Activated CD4-positive, alpha-beta T cell treated with anti-CD3 and anti-CD28 coated beads, Interleukin-2, amount 10 ng/mL, durations not matched to agents 7 days and 5 days (primary cell): ENCODE measurements around the gene BUB3. TPM values are rescaled to one million over a fixed set of nuclear protein-coding genes. Genes with fewer than 3 reads are reported as not detected.
A peak's percentile ranks its signal among the peaks of the same experiment; 100 is the strongest.

ENCODE experiments used
- CTCF ChIA-PET: fragments of 350-600 bp; sonication (Branson Sonifier 250); formaldehyde crosslinking; loops from one replicate; lab custom pipeline; 2021; ENCODE audit warnings: antibody characterized with exemption; lab: Charles Lee
- POLR2A ChIA-PET: fragments of 350-600 bp; sonication (Branson Sonifier 250); formaldehyde crosslinking; loops from one replicate; lab custom pipeline; 2021; ENCODE audit warnings: antibody characterized with exemption; lab: Charles Lee
- DNase-seq: peaks from one replicate; pipeline ENCODE4 v3.0.0-alpha.2; 2020
- H3K27ac Mint-ChIP-seq: one replicate; pipeline ENCODE4 v1.8.0; 2021; ENCODE audit warnings: mild to moderate bottlenecking, moderate library complexity, mixed read lengths
- H3K27me3 Mint-ChIP-seq: one replicate; pipeline ENCODE4 v1.8.0; 2021; ENCODE audit warnings: mixed read lengths
- H3K36me3 Mint-ChIP-seq: one replicate; pipeline ENCODE4 v1.8.0; 2021; ENCODE audit warnings: low read depth, mixed read lengths
- H3K4me1 Mint-ChIP-seq: one replicate; pipeline ENCODE4 v1.8.0; 2021; ENCODE audit warnings: mixed read lengths
- H3K4me3 Mint-ChIP-seq: one replicate; pipeline ENCODE4 v1.8.0; 2021; ENCODE audit warnings: mild to moderate bottlenecking, moderate library complexity, mixed read lengths
- H3K9me3 Mint-ChIP-seq: one replicate; pipeline ENCODE4 v1.8.0; 2021; ENCODE audit warnings: mixed read lengths
- total RNA-seq, 2 experiments: library from RNA; stranded (reverse); gene quantifications; one replicate each; pipeline ENCODE4 v1.2.3, GENCODE V29; 2021

BUB3 gene
- 100 to 1,000 TPM; 224 to 255 TPM for total RNA-seq

GRCh38 chr10:123154092-123154710, at the start of gene BUB3:
TSS of gene BUB3 (plus strand) at chr10:123154402. CDS start at chr10:123154918, 516 bp downstream.
- H3K27ac Mint-ChIP-seq: peak within 1 kb of the TSS; percentile 100
- peaks cover 80% of the 10 kb centered on the region for H3K4me1 Mint-ChIP-seq
- CTCF ChIA-PET: interaction anchor here (0.7 to 1.2 kb wide), 7 partner anchors 9 to 1235 kb away, joined by 3 to 6 read pairs (median 3); partner anchors contain the start of gene PSTK
- peak; percentile 97 for DNase-seq
- H3K27me3 Mint-ChIP-seq: peaks cover 28% of the 10 kb centered on the region
- H3K9me3 Mint-ChIP-seq: no peaks in the 10 kb centered on the region
- peak within 1 kb of the TSS; percentile 100 for H3K4me3 Mint-ChIP-seq
- POLR2A ChIA-PET: no interaction called here
- peaks cover 45% of the 10 kb centered on the region for H3K36me3 Mint-ChIP-seq

- H3K4me3 Mint-ChIP-seq: no peak overlapping the region
- no peaks in the 10 kb centered on the region for H3K36me3 Mint-ChIP-seq
- peaks cover 16% of the 10 kb centered on the region for H3K27me3 Mint-ChIP-seq
- H3K4me1 Mint-ChIP-seq: no peaks in the 10 kb centered on the region
- no peak overlapping the region for H3K27ac Mint-ChIP-seq
- no peak for DNase-seq
- POLR2A ChIA-PET: no interaction called here
- no peaks in the 10 kb centered on the region for H3K9me3 Mint-ChIP-seq
- CTCF ChIA-PET: no interaction called here
Measured at GRCh38 chr10:123109466-123109865, 44.7 kb upstream of the BUB3 start.

GRCh38 chr10:123117644-123118417, 36.4 kb upstream of the BUB3 start:
- no peak overlapping the region for H3K4me3 Mint-ChIP-seq

GRCh38 chr10:123119081-123119480, 35.1 kb upstream of the BUB3 start:
- POLR2A ChIA-PET: no interaction called here
- no peak for DNase-seq
- H3K27ac Mint-ChIP-seq: no peak overlapping the region
- no peaks in the 10 kb centered on the region for H3K4me1 Mint-ChIP-seq
- no peak overlapping the region for H3K4me3 Mint-ChIP-seq
- no peaks in the 10 kb centered on the region for H3K36me3 Mint-ChIP-seq
- no peaks in the 10 kb centered on the region for H3K9me3 Mint-ChIP-seq
- CTCF ChIA-PET: no interaction called here
- H3K27me3 Mint-ChIP-seq: peaks cover 28% of the 10 kb centered on the region

More at GRCh38 chr10:123117644-123118417, 36.4 kb upstream of the BUB3 start:
- peaks cover 27% of the 10 kb centered on the region for H3K27me3 Mint-ChIP-seq
- ChIA-PET POLR2A (no interaction called here), CTCF (no interaction called here)
- no peaks in the 10 kb centered on the region for H3K4me1 Mint-ChIP-seq
- no peak overlapping the region for H3K27ac Mint-ChIP-seq
- DNase-seq: no peak
- H3K36me3 Mint-ChIP-seq: no peaks in the 10 kb centered on the region
- no peaks in the 10 kb centered on the region for H3K9me3 Mint-ChIP-seq

- CTCF ChIA-PET: no interaction called here
- no peak for DNase-seq
- Mint-ChIP-seq H3K4me3 (no peak overlapping the region), H3K4me1 (no peaks in the 10 kb centered on the region), H3K27me3 (peaks cover 40% of the 10 kb centered on the region), H3K9me3 (no peaks in the 10 kb centered on the region), H3K36me3 (no peaks in the 10 kb centered on the region), H3K27ac (no peak overlapping the region)
- POLR2A ChIA-PET: no interaction called here
Measured at GRCh38 chr10:123126246-123126645, 28.0 kb upstream of the BUB3 start.

- Mint-ChIP-seq H3K4me1 (peaks cover 19% of the 10 kb centered on the region), H3K4me3 (no peak overlapping the region), H3K27me3 (peaks cover 64% of the 10 kb centered on the region), H3K9me3 (peaks cover 1% of the 10 kb centered on the region), H3K27ac (no peak overlapping the region), H3K36me3 (no peaks in the 10 kb centered on the region)
- no peak for DNase-seq
- ChIA-PET CTCF (no interaction called here), POLR2A (no interaction called here)
Measured at GRCh38 chr10:123129618-123130271, 24.5 kb upstream of the BUB3 start.

- H3K4me1 Mint-ChIP-seq: peaks cover 25% of the 10 kb centered on the region
- peaks cover 72% of the 10 kb centered on the region for H3K27me3 Mint-ChIP-seq
- peak overlapping the region; percentile 83 for H3K27ac Mint-ChIP-seq
- POLR2A ChIA-PET: no interaction called here
- CTCF ChIA-PET: interaction anchor here (1.1 to 1.5 kb wide), 4 partner anchors 13 to 117 kb away, joined by 3 to 10 read pairs (median 6); no protein-coding TSS in a partner anchor
- H3K4me3 Mint-ChIP-seq: peak overlapping the region; percentile 48
- H3K36me3 Mint-ChIP-seq: peaks cover 1% of the 10 kb centered on the region
- peaks cover 1% of the 10 kb centered on the region for H3K9me3 Mint-ChIP-seq
- DNase-seq: peak; percentile 89
Measured at GRCh38 chr10:123132576-123133477, 21.4 kb upstream of the BUB3 start.

- POLR2A ChIA-PET: no interaction called here
Measured at GRCh38 chr10:123133541-123134342, 20.5 kb upstream of the BUB3 start.

GRCh38 chr10:123134343-123134914, 19.8 kb upstream of the BUB3 start:
- DNase-seq: no peak
- H3K9me3 Mint-ChIP-seq: peaks cover 1% of the 10 kb centered on the region
- ChIA-PET POLR2A (no interaction called here), CTCF (interaction anchor here (0.6 to 1.1 kb wide), 4 partner anchors 10 to 70 kb away, joined by 3 to 5 read pairs (median 3); no protein-coding TSS in a partner anchor)
- peaks cover 76% of the 10 kb centered on the region for H3K27me3 Mint-ChIP-seq
- H3K4me1 Mint-ChIP-seq: peaks cover 27% of the 10 kb centered on the region
- H3K36me3 Mint-ChIP-seq: peaks cover 4% of the 10 kb centered on the region
- H3K4me3 Mint-ChIP-seq: peak overlapping the region; percentile 45
- peak overlapping the region; percentile 82 for H3K27ac Mint-ChIP-seq

More at GRCh38 chr10:123133541-123134342, 20.5 kb upstream of the BUB3 start:
- Mint-ChIP-seq H3K4me3 (peak overlapping the region; percentile 45), H3K9me3 (peaks cover 1% of the 10 kb centered on the region), H3K27ac (peak overlapping the region; percentile 82), H3K27me3 (peaks cover 74% of the 10 kb centered on the region), H3K36me3 (peaks cover 4% of the 10 kb centered on the region), H3K4me1 (peaks cover 26% of the 10 kb centered on the region)
- CTCF ChIA-PET: interaction anchor here (0.6 to 1.5 kb wide), 8 partner anchors 11 to 116 kb away, joined by 3 to 10 read pairs (median 4); no protein-coding TSS in a partner anchor
- DNase-seq: no peak

- CTCF ChIA-PET: interaction anchor here (1.1 kb wide), 2 partner anchors 10 to 11 kb away, joined by 3 to 5 read pairs; no protein-coding TSS in a partner anchor
- Mint-ChIP-seq H3K27me3 (peaks cover 77% of the 10 kb centered on the region), H3K27ac (peak overlapping the region; percentile 82), H3K36me3 (peaks cover 4% of the 10 kb centered on the region), H3K9me3 (peaks cover 1% of the 10 kb centered on the region), H3K4me1 (peaks cover 33% of the 10 kb centered on the region), H3K4me3 (peak overlapping the region; percentile 45)
- no peak for DNase-seq
- POLR2A ChIA-PET: no interaction called here
Measured at GRCh38 chr10:123134915-123135414, 19.2 kb upstream of the BUB3 start.
